Naive thymus-derived CD4-positive, alpha-beta T cell (primary cell): ENCODE data around the gene RTEL1. TPM values are rescaled to one million over a fixed set of nuclear protein-coding genes. Genes with fewer than 3 reads are reported as not detected.

Experiments used
- ATAC-seq: fragments of 150-1000 bp; cut with Tn5 transposase; 2 replicates; pipeline ENCODE4 v1.10.0; 2021; ENCODE audit warnings: mild to moderate bottlenecking, moderate library complexity
- CTCF ChIA-PET: fragments of 350-600 bp; sonication (Branson Sonifier 250); formaldehyde crosslinking; loops from one replicate; lab custom pipeline; 2021; ENCODE audit warnings: antibody characterized with exemption; lab: Charles Lee
- POLR2A ChIA-PET: fragments of 350-600 bp; sonication (Branson Sonifier 250); formaldehyde crosslinking; loops from one replicate; lab custom pipeline; 2021; ENCODE audit warnings: antibody characterized with exemption, inconsistent platforms; lab: Charles Lee
- DNase-seq, 9 donors: peaks; one replicate each; pipeline versions ENCODE4 v3.0.0 to v3.0.0-alpha.2; 2020 to 2022; ENCODE audit warnings: mixed read lengths in 1 of 9
- H3K27ac ChIP-seq: one replicate; pipeline ENCODE4 v1.7.0; 2013; ENCODE audit warnings: mild to moderate bottlenecking, low read depth, low read length, moderate library complexity
- H3K27me3 ChIP-seq, 2 donors: one replicate each; pipeline ENCODE4 v1.7.0; 2013; ENCODE audit warnings: low read length in 2 of 2, mild to moderate bottlenecking in 2 of 2, moderate library complexity in 2 of 2; ENCODE audit not compliant: control insufficient read depth in 2 of 2, insufficient read depth in 2 of 2
- H3K36me3 ChIP-seq, 3 experiments: 1 replicate in 2 of 3; 2 replicates in 1 of 3; pipeline ENCODE4 v1.7.0; 2013; ENCODE audit warnings: low read length in 3 of 3, mild to moderate bottlenecking in 3 of 3, moderate library complexity in 1 of 3; ENCODE audit not compliant: insufficient read depth in 3 of 3, control insufficient read depth in 2 of 3
- H3K4me1 ChIP-seq, 2 donors: one replicate each; pipeline ENCODE4 v1.7.0; 2013; ENCODE audit warnings: low read length in 2 of 2, mild to moderate bottlenecking in 2 of 2, moderate library complexity in 1 of 2; ENCODE audit not compliant: control insufficient read depth in 2 of 2, insufficient read depth in 2 of 2
- H3K4me3 ChIP-seq: 2 replicates; pipeline ENCODE4 v1.7.0; 2013; ENCODE audit warnings: mild to moderate bottlenecking, low read length
- H3K9me3 ChIP-seq, 3 experiments: 1 replicate in 2 of 3; 2 replicates in 1 of 3; pipeline ENCODE4 v1.7.0; 2013; ENCODE audit warnings: low read length in 3 of 3; ENCODE audit not compliant: control insufficient read depth in 2 of 3
- H3K27ac Mint-ChIP-seq, 9 donors: one replicate each; pipeline ENCODE4 v1.8.0; 2020 to 2022; ENCODE audit warnings: mixed read lengths in 9 of 9, mild to moderate bottlenecking in 8 of 9, moderate library complexity in 5 of 9, inconsistent platforms in 2 of 9
- H3K27me3 Mint-ChIP-seq, 5 donors: one replicate each; pipeline ENCODE4 v1.8.0; 2021 to 2022; ENCODE audit warnings: mixed read lengths in 5 of 5, mild to moderate bottlenecking in 1 of 5
- H3K36me3 Mint-ChIP-seq, 5 donors: one replicate each; pipeline ENCODE4 v1.8.0; 2020 to 2022; ENCODE audit warnings: mixed read lengths in 5 of 5, mild to moderate bottlenecking in 3 of 5, inconsistent platforms in 1 of 5
- H3K4me1 Mint-ChIP-seq, 7 donors: one replicate each; pipeline ENCODE4 v1.8.0; 2020 to 2022; ENCODE audit warnings: mixed read lengths in 7 of 7, mild to moderate bottlenecking in 3 of 7, inconsistent platforms in 1 of 7
- H3K4me3 Mint-ChIP-seq, 10 donors: one replicate each; pipeline ENCODE4 v1.8.0; 2020 to 2022; ENCODE audit warnings: mild to moderate bottlenecking in 10 of 10, mixed read lengths in 10 of 10, moderate library complexity in 6 of 10, inconsistent platforms in 2 of 10
- H3K9me3 Mint-ChIP-seq, 11 donors: one replicate each; pipeline ENCODE4 v1.8.0; 2020 to 2022; ENCODE audit warnings: mixed read lengths in 11 of 11, mild to moderate bottlenecking in 4 of 11, inconsistent platforms in 1 of 11, moderate library complexity in 1 of 11
- intact Hi-C, 2 donors: fragments of 100-400 bp; cut with micrococcal nuclease; formaldehyde crosslinking; loops; one replicate each; pipeline ENCODE4 v1.15.1; 2023
- polyA plus RNA-seq, 2 donors: library from polyadenylated mRNA; unstranded; fragments of 300-500 nt; fragmentation: Illumina TruSeq; gene quantifications; one replicate each; pipeline ENCODE4 v1.2.3, GENCODE V29; 2021
- total RNA-seq, 6 experiments: library from RNA in 5 of 6; stranded (reverse) in 5 of 6; gene quantifications; 1 replicate in 5 of 6; 2 replicates in 1 of 6; pipeline ENCODE4 v1.2.3 and lab custom pipeline; 2021 to 2026

The RTEL1 gene
- total and polyA plus RNA-seq, 7 experiments from 2014 or later = 1.9 to 47.2 (median 31.6) TPM

DNA sequence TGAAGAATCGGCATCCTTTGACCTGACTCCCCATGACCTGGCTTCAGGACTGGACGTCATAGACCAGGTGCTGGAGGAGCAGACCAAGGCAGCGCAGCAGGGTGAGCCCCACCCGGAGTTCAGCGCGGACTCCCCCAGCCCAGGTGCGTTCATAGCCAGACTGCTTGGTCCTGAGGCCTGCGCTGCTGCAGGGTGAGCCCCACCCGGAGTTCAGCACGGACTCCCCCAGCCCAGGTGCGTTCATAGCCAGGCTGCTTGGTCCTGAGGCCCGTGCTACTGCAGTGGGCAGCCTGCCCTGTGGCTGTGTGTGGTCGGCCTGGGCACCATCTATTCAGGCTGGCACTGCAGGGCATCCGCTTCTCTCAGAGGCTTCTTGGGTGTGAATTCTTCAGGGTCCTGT, 15.8 kb downstream of the RTEL1 start:
- Histone ChIP-seq H3K27ac (no peak overlapping the region), H3K4me3 (no peak overlapping the region), H3K9me3 (no peaks in the 10 kb centered on the region), H3K4me1 (no peaks in the 10 kb centered on the region), H3K36me3 (peaks cover 0 to 26% (median 0%) of the 10 kb centered on the region in 3 experiments), H3K27me3 (no peaks in the 10 kb centered on the region)
- Mint-ChIP-seq H3K4me3 (no peak overlapping the region), H3K9me3 (no peaks in the 10 kb centered on the region), H3K27ac (no peak overlapping the region), H3K27me3 (no peaks in the 10 kb centered on the region), H3K36me3 (peaks cover 0 to 27% (median 7%) of the 10 kb centered on the region in 5 donors), H3K4me1 (peaks cover 0 to 2% (median 0%) of the 10 kb centered on the region in 7 donors)
- POLR2A ChIA-PET = no interaction called here
- intact Hi-C loops = no loop called here
- ATAC-seq (no peak), DNase-seq (no peak)
- CTCF ChIA-PET = no interaction called here

DNA sequence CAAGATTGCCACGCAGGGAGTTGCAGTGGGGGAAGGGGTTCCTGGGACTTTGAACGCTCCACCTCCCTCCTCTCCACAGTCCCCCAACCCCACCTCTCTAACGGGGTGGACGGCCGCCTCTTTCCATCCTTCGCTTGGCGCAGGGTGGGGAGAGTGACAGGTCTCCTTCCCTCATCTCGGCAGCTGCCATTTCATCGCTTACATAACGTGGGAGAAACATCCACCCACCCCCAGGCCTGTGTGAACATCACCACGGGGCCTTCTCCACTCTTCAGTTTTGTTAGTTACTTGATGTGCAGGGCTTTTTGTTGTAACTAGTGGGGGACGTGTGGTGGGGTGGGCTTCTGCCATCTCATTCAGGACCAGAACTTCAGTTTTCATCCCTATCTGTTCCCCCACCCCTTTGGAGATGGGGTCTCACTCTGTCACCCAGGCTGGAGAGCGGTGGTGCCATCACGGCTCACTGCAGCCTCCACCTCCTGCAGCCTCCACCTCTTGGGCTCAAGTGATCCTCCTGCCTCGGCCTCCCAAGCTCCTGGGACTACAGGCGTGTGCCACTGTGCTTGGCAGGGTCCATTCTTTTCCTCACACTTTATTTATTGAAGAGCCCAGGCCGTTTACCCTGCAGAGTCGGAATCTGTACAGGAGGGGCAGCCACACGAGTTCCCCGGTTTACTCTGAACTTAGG, 17.7 kb downstream of the RTEL1 start:
- no peak overlapping the region for H3K4me3 Mint-ChIP-seq
- peaks cover 0 to 2% (median 0%) of the 10 kb centered on the region in 7 donors for H3K4me1 Mint-ChIP-seq
- no peak overlapping the region for H3K27ac ChIP-seq
- CTCF ChIA-PET = no interaction called here
- H3K9me3 ChIP-seq = no peaks in the 10 kb centered on the region
- intact Hi-C loops = no loop called here
- no peaks in the 10 kb centered on the region for H3K27me3 ChIP-seq
- no peaks in the 10 kb centered on the region for H3K4me1 ChIP-seq
- H3K9me3 Mint-ChIP-seq = no peaks in the 10 kb centered on the region
- no peak overlapping the region for H3K4me3 ChIP-seq
- DNase-seq = no peak
- H3K27me3 Mint-ChIP-seq = no peaks in the 10 kb centered on the region
- POLR2A ChIA-PET = no interaction called here
- no peak for ATAC-seq
- peaks cover 0 to 31% (median 0%) of the 10 kb centered on the region in 3 experiments for H3K36me3 ChIP-seq
- H3K36me3 Mint-ChIP-seq = peaks cover 0 to 22% (median 3%) of the 10 kb centered on the region in 5 donors
- H3K27ac Mint-ChIP-seq = no peak overlapping the region

DNA sequence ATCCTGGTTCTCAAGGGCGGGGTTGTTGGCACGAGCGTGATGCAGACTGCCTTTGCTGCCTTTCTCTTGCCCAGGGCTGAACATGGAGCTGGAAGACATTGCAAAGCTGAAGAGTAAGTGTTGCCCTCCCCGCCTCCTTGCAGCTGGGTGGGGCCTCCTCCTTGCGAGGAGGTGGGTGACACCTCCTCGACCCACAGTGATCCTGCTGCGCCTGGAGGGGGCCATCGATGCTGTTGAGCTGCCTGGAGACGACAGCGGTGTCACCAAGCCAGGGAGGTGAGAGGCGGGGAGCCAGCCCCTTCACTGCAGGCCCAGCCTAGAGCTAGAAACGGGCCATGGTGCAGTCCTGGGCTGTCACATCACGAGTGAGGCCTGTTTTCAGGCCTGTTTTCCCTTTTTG, 20.0 kb downstream of the RTEL1 start:
- intact Hi-C loops = no loop called here
- ChIA-PET POLR2A (interaction anchor here (0.7 kb wide), 1 partner anchor 12 kb away, joined by 3 read pairs; no protein-coding TSS in a partner anchor), CTCF (no interaction called here)
- Histone ChIP-seq H3K27ac (no peak overlapping the region), H3K4me1 (no peaks in the 10 kb centered on the region), H3K36me3 (peaks cover 0 to 31% (median 0%) of the 10 kb centered on the region in 3 experiments), H3K27me3 (no peaks in the 10 kb centered on the region), H3K4me3 (no peak overlapping the region), H3K9me3 (no peaks in the 10 kb centered on the region)
- no peak for ATAC-seq
- H3K9me3 Mint-ChIP-seq = no peaks in the 10 kb centered on the region
- H3K27ac Mint-ChIP-seq = no peak overlapping the region
- H3K4me3 Mint-ChIP-seq = no peak overlapping the region
- H3K27me3 Mint-ChIP-seq = no peaks in the 10 kb centered on the region
- DNase-seq = no peak
- no peaks in the 10 kb centered on the region for H3K4me1 Mint-ChIP-seq
- peaks cover 0 to 18% (median 0%) of the 10 kb centered on the region in 5 donors for H3K36me3 Mint-ChIP-seq

DNA sequence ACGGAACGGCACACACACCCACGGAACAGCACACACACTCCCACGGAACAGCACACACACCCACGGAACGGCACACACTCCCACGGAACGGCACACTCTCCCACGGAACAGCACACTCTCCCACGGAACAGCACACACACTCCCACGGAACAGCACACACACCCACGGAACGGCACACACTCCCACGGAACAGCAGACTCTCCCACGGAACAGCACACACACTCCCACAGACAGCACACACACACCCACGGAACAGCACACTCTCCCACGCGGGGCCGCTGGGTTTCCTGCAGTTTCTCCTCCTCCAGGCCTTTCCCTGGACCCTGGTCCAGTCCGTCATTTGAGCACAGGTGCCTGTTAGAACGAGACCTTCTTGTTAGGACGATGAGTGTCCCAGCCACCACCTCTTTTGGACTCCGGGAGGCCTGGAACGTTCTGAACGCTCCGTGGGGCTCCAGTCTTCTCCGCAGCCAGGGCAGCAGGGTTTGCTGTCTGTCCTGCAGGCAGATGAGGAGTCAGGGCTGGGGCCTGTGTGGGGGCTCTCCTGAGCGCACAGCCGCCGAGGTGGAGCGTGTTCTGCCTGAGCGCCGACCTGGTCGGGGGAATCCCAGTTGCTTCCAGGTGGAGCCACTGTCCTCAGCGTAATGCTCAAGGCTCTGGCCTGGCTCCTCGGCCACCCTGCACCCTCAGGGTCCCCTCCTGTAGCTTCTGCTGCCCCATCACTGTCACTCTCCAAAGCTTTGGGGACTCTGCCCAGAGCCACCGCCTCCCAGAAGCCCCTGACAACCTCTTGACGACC, 20.8 kb downstream of the RTEL1 start:
- Histone ChIP-seq H3K27me3 (no peaks in the 10 kb centered on the region), H3K4me1 (no peaks in the 10 kb centered on the region), H3K9me3 (no peaks in the 10 kb centered on the region), H3K27ac (no peak overlapping the region), H3K36me3 (peaks cover 0 to 30% (median 0%) of the 10 kb centered on the region in 3 experiments), H3K4me3 (no peak overlapping the region)
- Mint-ChIP-seq H3K36me3 (peaks cover 0 to 18% (median 0%) of the 10 kb centered on the region in 5 donors), H3K27me3 (no peaks in the 10 kb centered on the region), H3K27ac (no peak overlapping the region), H3K9me3 (no peaks in the 10 kb centered on the region), H3K4me3 (no peak overlapping the region), H3K4me1 (peaks cover 0 to 4% (median 0%) of the 10 kb centered on the region in 7 donors)
- DNase-seq (no peak), ATAC-seq (no peak)
- ChIA-PET CTCF (no interaction called here), POLR2A (no interaction called here)
- intact Hi-C loops = no loop called here

DNA sequence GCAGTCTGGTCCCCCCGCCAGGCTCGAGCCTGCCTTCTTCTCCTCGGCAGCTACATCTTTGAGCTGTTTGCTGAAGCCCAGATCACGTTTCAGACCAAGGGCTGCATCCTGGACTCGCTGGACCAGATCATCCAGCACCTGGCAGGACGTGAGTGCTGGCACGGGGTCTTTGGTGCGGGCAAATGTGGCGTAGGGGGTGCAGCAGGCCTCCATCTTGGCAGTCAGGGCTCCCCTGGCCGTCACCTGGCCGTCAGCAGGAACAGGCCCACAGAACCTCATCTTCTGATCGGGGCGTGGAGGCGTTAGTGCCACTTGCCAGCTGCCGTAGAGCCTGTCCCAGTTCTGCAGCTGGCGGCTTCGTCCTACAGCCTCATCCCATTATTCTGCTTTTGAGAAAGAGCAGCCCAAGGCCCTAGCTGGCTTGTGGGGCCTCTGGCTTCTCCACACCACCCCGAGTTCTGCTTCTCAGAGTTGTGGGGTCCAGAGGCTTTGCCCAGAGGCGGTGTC, 21.7 kb downstream of the RTEL1 start:
- H3K9me3 Mint-ChIP-seq = no peaks in the 10 kb centered on the region
- POLR2A ChIA-PET = no interaction called here

DNA sequence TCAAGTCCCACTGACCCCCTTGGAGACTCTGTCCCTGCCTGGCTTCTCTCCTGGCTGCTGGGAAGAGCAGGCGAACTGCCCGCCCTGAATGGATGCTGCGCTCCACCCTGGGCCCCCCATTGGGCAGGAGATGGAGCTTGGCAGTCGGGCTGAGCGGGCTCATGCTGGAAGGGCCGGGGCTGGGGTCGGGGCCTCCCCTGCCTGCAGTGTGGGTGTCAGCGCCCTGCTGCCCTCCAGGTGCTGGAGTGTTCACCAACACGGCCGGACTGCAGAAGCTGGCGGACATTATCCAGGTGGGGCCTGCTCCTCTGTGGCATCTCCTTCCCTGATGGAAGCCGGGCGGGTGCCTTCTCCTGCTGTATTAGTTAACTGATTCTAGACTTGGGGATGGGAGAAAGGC, 22.3 kb downstream of the RTEL1 start:
- Mint-ChIP-seq H3K36me3 (peaks cover 0 to 15% (median 0%) of the 10 kb centered on the region in 5 donors), H3K27me3 (no peaks in the 10 kb centered on the region), H3K27ac (no peak overlapping the region), H3K4me3 (no peak overlapping the region), H3K9me3 (no peaks in the 10 kb centered on the region), H3K4me1 (peaks cover 0 to 5% (median 0%) of the 10 kb centered on the region in 7 donors)
- CTCF ChIA-PET = no interaction called here
- DNase-seq (no peak), ATAC-seq (no peak)
- H3K4me3 ChIP-seq = no peak overlapping the region
- no peak overlapping the region for H3K27ac ChIP-seq
- H3K36me3 ChIP-seq = peaks cover 0 to 22% (median 0%) of the 10 kb centered on the region in 3 experiments
- POLR2A ChIA-PET = interaction anchor here (0.6 kb wide), 1 partner anchor 176 kb away, joined by 7 read pairs; no protein-coding TSS in a partner anchor
- intact Hi-C loops = no loop called here
- H3K27me3 ChIP-seq = no peaks in the 10 kb centered on the region
- no peaks in the 10 kb centered on the region for H3K4me1 ChIP-seq
- no peaks in the 10 kb centered on the region for H3K9me3 ChIP-seq

More for the DNA sequence above, 21.7 kb downstream of the RTEL1 start:
- CTCF ChIA-PET = no interaction called here
- H3K4me3 ChIP-seq = no peak overlapping the region
- intact Hi-C loops = no loop called here
- H3K36me3 Mint-ChIP-seq = peaks cover 0 to 18% (median 0%) of the 10 kb centered on the region in 5 donors
- H3K36me3 ChIP-seq = peaks cover 0 to 22% (median 0%) of the 10 kb centered on the region in 3 experiments
- no peak overlapping the region for H3K4me3 Mint-ChIP-seq
- peaks cover 0 to 5% (median 0%) of the 10 kb centered on the region in 7 donors for H3K4me1 Mint-ChIP-seq
- H3K27me3 ChIP-seq = no peaks in the 10 kb centered on the region
- H3K27ac Mint-ChIP-seq = no peak overlapping the region
- ATAC-seq = no peak
- H3K27ac ChIP-seq = no peak overlapping the region
- no peaks in the 10 kb centered on the region for H3K4me1 ChIP-seq
- no peaks in the 10 kb centered on the region for H3K9me3 ChIP-seq
- DNase-seq = no peak
- H3K27me3 Mint-ChIP-seq = no peaks in the 10 kb centered on the region
